ENCODE measurements around the gene PPP4R4. TPM values are rescaled to one million over a fixed set of nuclear protein-coding genes. Genes with fewer than 3 reads are reported as not detected.

PPP4R4 gene
- total RNA-seq, 1 experiment from 2014 or later = 5.5 TPM

- no TSS peak for BruUV-seq (replicated peaks)
- no peaks in the 10 kb centered on the region for H3K27me3 ChIP-seq (ENCODE audit: insufficient read depth, low read length)
- no peaks in the 10 kb centered on the region for H3K9me3 ChIP-seq (ENCODE audit: control insufficient read depth in 1 of 2, insufficient read depth in 1 of 2, low read depth in 1 of 2, low read length in 2 of 2)
- no peak overlapping the region for H3K4me2 ChIP-seq (ENCODE audit: low read length)
- H3K9ac ChIP-seq (ENCODE audit: low read length) = no peak overlapping the region
- TF ChIP-seq, protein P1, sequence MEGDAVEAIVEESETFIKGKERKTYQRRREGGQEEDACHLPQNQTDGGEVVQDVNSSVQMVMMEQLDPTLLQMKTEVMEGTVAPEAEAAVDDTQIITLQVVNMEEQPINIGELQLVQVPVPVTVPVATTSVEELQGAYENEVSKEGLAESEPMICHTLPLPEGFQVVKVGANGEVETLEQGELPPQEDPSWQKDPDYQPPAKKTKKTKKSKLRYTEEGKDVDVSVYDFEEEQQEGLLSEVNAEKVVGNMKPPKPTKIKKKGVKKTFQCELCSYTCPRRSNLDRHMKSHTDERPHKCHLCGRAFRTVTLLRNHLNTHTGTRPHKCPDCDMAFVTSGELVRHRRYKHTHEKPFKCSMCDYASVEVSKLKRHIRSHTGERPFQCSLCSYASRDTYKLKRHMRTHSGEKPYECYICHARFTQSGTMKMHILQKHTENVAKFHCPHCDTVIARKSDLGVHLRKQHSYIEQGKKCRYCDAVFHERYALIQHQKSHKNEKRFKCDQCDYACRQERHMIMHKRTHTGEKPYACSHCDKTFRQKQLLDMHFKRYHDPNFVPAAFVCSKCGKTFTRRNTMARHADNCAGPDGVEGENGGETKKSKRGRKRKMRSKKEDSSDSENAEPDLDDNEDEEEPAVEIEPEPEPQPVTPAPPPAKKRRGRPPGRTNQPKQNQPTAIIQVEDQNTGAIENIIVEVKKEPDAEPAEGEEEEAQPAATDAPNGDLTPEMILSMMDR (IDR thresholded peaks at IDR 0.05 in 2 of 3, conservative IDR thresholded peaks at IDR 0.05 in 1 of 3; ENCODE audit: borderline replicate concordance in 1 of 3, insufficient read depth in 1 of 3, low read depth in 2 of 3, low read length in 2 of 3) = no peak
- TF ChIP-seq ATF3 (IDR thresholded peaks at IDR 0.05) = no peak
- no peak for TF ChIP-seq SIN3A (IDR thresholded peaks at IDR 0.05; ENCODE audit: low read depth)
- no peak for TF ChIP-seq FOSL1 (IDR thresholded peaks at IDR 0.05; ENCODE audit: low read depth)
- H3K27ac ChIP-seq (ENCODE audit: low read depth, low read length) = no peak overlapping the region
- RAD21 ChIA-PET (ENCODE audit: low non-redundant PET in 1 of 2, low total read pairs in 2 of 2, uncharacterized antibody in 2 of 2, unreplicated experiment in 2 of 2) = no interaction called here
- H3K9me2 ChIP-seq (ENCODE audit: insufficient read depth) = no peaks in the 10 kb centered on the region
- H3K36me3 ChIP-seq (ENCODE audit: control insufficient read depth in 1 of 2, insufficient read depth in 2 of 2, low read length in 2 of 2) = no peaks in the 10 kb centered on the region
- ATAC-seq = no peak
- CTCF ChIA-PET = no interaction called here
- no peak overlapping the region for H3K4me3 ChIP-seq (replicated peaks in 1 of 2; ENCODE audit: low read depth in 1 of 2, low read length in 2 of 2)
- intact Hi-C loops (cut with micrococcal nuclease) = no loop called here
- no peaks in the 10 kb centered on the region for H3K4me1 ChIP-seq (ENCODE audit: control insufficient read depth in 1 of 2, insufficient read depth in 2 of 2, low read length in 2 of 2)
- POLR2A ChIA-PET = no interaction called here
- H4K20me1 ChIP-seq (ENCODE audit: insufficient read depth) = no peaks in the 10 kb centered on the region
- H3K79me2 ChIP-seq (ENCODE audit: insufficient read depth, low read length) = no peaks in the 10 kb centered on the region
- DNase-seq (ENCODE audit: low read depth, low spot score) = no peak
- no peak overlapping the region for H2AFZ ChIP-seq (ENCODE audit: low read depth, low read length, poor library complexity, severe bottlenecking)
These were observed 119.4 kb downstream of the PPP4R4 start for GRCh38 chr14:94293578-94293924.

DNA sequence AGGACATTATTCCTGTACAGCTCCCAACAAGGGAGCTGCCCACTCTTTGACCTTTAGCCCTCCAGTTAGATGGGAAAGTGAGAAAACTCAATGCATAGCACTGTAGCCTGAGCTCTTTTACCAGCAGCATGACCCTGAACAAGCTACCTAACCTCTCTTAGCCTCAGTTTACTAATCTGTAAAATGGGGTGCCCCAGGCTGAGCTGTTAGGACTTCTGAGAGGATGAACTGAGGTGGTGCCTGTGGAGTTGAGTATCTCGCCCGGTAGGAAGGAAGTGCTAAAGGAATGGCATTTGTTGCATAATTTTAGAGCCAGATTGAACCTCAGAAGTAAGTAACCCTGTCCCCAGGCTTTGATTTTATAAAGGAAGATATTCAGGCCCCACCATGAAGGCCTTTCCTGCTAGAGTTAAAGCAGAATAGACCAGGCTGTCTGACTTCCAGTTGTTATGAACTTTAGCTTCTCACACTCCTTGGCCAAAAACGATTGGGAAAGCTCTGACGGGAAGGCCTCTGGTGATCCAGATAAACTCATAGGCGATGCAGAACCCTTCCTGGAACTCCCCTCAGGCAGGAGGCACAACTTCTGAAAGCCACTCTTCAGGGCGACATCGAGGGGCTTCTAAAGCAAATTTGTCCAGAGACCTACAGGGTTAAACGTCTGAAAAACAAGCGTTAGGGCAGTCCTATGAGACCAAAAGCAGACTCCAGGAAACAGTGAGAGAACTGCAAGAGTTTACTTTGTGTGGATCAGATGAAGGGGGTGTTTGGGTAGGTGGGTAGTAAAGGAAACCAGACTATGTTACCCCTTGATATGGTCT is 121.4 kb downstream of the PPP4R4 start:
- H3K36me3 ChIP-seq (ENCODE audit: control insufficient read depth in 1 of 2, insufficient read depth in 2 of 2, low read length in 2 of 2) = no peaks in the 10 kb centered on the region
- H3K4me3 ChIP-seq (replicated peaks in 1 of 2; ENCODE audit: low read depth in 1 of 2, low read length in 2 of 2) = no peak overlapping the region
- intact Hi-C loops (cut with micrococcal nuclease) = no loop called here
- H2AFZ ChIP-seq (ENCODE audit: low read depth, low read length, poor library complexity, severe bottlenecking) = no peak overlapping the region
- ChIA-PET POLR2A (no interaction called here), RAD21 (ENCODE audit: low non-redundant PET in 1 of 2, low total read pairs in 2 of 2, uncharacterized antibody in 2 of 2, unreplicated experiment in 2 of 2) (no interaction called here), CTCF (no interaction called here)
- DNase-seq (ENCODE audit: low read depth, low spot score) = no peak
- ATAC-seq = no peak
- no peaks in the 10 kb centered on the region for H4K20me1 ChIP-seq (ENCODE audit: insufficient read depth)
- H3K4me2 ChIP-seq (ENCODE audit: low read length) = no peak overlapping the region
- no peaks in the 10 kb centered on the region for H3K27me3 ChIP-seq (ENCODE audit: insufficient read depth, low read length)
- no TSS peak for BruUV-seq (replicated peaks)
- H3K27ac ChIP-seq (ENCODE audit: low read depth, low read length) = no peak overlapping the region
- no peaks in the 10 kb centered on the region for H3K9me2 ChIP-seq (ENCODE audit: insufficient read depth)
- no peak overlapping the region for H3K9ac ChIP-seq (ENCODE audit: low read length)
- H3K79me2 ChIP-seq (ENCODE audit: insufficient read depth, low read length) = no peaks in the 10 kb centered on the region
- no peaks in the 10 kb centered on the region for H3K9me3 ChIP-seq (ENCODE audit: control insufficient read depth in 1 of 2, insufficient read depth in 1 of 2, low read depth in 1 of 2, low read length in 2 of 2)
- no peaks in the 10 kb centered on the region for H3K4me1 ChIP-seq (ENCODE audit: control insufficient read depth in 1 of 2, insufficient read depth in 2 of 2, low read length in 2 of 2)
- no peak for TF ChIP-seq CBX3 (IDR thresholded peaks at IDR 0.05; ENCODE audit: low read depth)
- TF ChIP-seq REST (IDR thresholded peaks at IDR 0.05; ENCODE audit: low read depth) = no peak
- TF ChIP-seq ZNF274 (IDR thresholded peaks at IDR 0.05; ENCODE audit: low read depth, low read length) = no peak
- TF ChIP-seq, protein P1 (IDR thresholded peaks at IDR 0.05 in 2 of 3, conservative IDR thresholded peaks at IDR 0.05 in 1 of 3; ENCODE audit: borderline replicate concordance in 1 of 3, insufficient read depth in 1 of 3, low read depth in 2 of 3, low read length in 2 of 3) = no peak
- TF ChIP-seq ZFX (IDR thresholded peaks at IDR 0.05) = no peak
- TF ChIP-seq SP1 (IDR thresholded peaks at IDR 0.05; ENCODE audit: low read depth) = no peak
- TF ChIP-seq POLR2A (IDR thresholded peaks at IDR 0.05; ENCODE audit: borderline replicate concordance, extremely low read depth, insufficient read depth, insufficient read length) = no peak
- no peak for TF ChIP-seq SIN3A (IDR thresholded peaks at IDR 0.05; ENCODE audit: low read depth)
- TF ChIP-seq YY1 (IDR thresholded peaks at IDR 0.05; ENCODE audit: extremely low read depth, insufficient replicate concordance, low read depth, low read length) = no peak
